HUES6 (cell line): Measurements from ENCODE around the gene PLXDC2.

Experiments used
- H3K27ac ChIP-seq: 2 replicates; pipeline ENCODE4 v1.7.0; 2013; ENCODE audit warnings: low read depth, mild to moderate bottlenecking, low read length, inconsistent platforms
- H3K27me3 ChIP-seq: 2 replicates; pipeline ENCODE4 v1.6.1; 2013; ENCODE audit warnings: low read length; ENCODE audit not compliant: control insufficient read depth, insufficient read depth
- H3K36me3 ChIP-seq: 2 replicates; pipeline ENCODE4 v1.6.1; 2013; ENCODE audit warnings: low read length; ENCODE audit not compliant: control insufficient read depth, insufficient read depth
- H3K4me1 ChIP-seq: 2 replicates; pipeline ENCODE4 v1.6.1; 2013; ENCODE audit warnings: low read length; ENCODE audit not compliant: control insufficient read depth, insufficient read depth
- H3K4me3 ChIP-seq: 2 replicates; pipeline ENCODE4 v1.5.1; 2013; ENCODE audit warnings: low read depth, low read length
- H3K9ac ChIP-seq: one replicate; pipeline ENCODE4 v1.6.1; 2013; ENCODE audit warnings: mild to moderate bottlenecking, low read length
- H3K9me3 ChIP-seq: 2 replicates; pipeline ENCODE4 v1.6.1; 2013; ENCODE audit warnings: low read depth, low read length; ENCODE audit not compliant: control insufficient read depth, insufficient read depth

PLXDC2 gene

GRCh38 chr10:20237586-20237985, 421.4 kb downstream of the PLXDC2 start:
- Histone ChIP-seq H3K9ac (no peak overlapping the region), H3K36me3 (no peaks in the 10 kb centered on the region), H3K9me3 (no peaks in the 10 kb centered on the region), H3K4me1 (peaks cover 6% of the 10 kb centered on the region; the same call in 1 of the 2 replicates), H3K27ac (no peak overlapping the region), H3K4me3 (no peak overlapping the region), H3K27me3 (no peaks in the 10 kb centered on the region)

- Histone ChIP-seq H3K27me3 (no peaks in the 10 kb centered on the region), H3K9ac (no peak overlapping the region), H3K4me3 (no peak overlapping the region), H3K4me1 (no peaks in the 10 kb centered on the region), H3K9me3 (no peaks in the 10 kb centered on the region), H3K36me3 (peaks cover 4% of the 10 kb centered on the region), H3K27ac (no peak overlapping the region)
These were observed 424.4 kb downstream of the PLXDC2 start for GRCh38 chr10:20240643-20241042.

- Histone ChIP-seq H3K4me3 (no peak overlapping the region), H3K9ac (no peak overlapping the region), H3K9me3 (no peaks in the 10 kb centered on the region), H3K36me3 (peaks cover 15% of the 10 kb centered on the region), H3K27ac (no peak overlapping the region), H3K4me1 (peaks cover 10% of the 10 kb centered on the region), H3K27me3 (no peaks in the 10 kb centered on the region)
These were observed 431.2 kb downstream of the PLXDC2 start for GRCh38 chr10:20247454-20247853.

GRCh38 chr10:20247891-20248708, 431.9 kb downstream of the PLXDC2 start:
- H3K4me1 ChIP-seq, result peaks cover 10% of the 10 kb centered on the region
- H3K4me3 ChIP-seq, result no peak overlapping the region
- no peaks in the 10 kb centered on the region for H3K27me3 ChIP-seq
- no peak overlapping the region for H3K27ac ChIP-seq
- H3K36me3 ChIP-seq, result peaks cover 15% of the 10 kb centered on the region
- H3K9ac ChIP-seq, result no peak overlapping the region
- H3K9me3 ChIP-seq, result no peaks in the 10 kb centered on the region

- Histone ChIP-seq H3K4me3 (no peak overlapping the region), H3K27me3 (no peaks in the 10 kb centered on the region), H3K27ac (no peak overlapping the region), H3K36me3 (0 out of 2 replicates have a peak, but pooled peaks cover 6% of the 10 kb centered on the region), H3K9me3 (no peaks in the 10 kb centered on the region), H3K9ac (no peak overlapping the region), H3K4me1 (peaks cover 17% of the 10 kb centered on the region)
These were observed 437.8 kb downstream of the PLXDC2 start for GRCh38 chr10:20254078-20254477.

GRCh38 chr10:20254497-20254896, 438.3 kb downstream of the PLXDC2 start:
- no peaks in the 10 kb centered on the region for H3K9me3 ChIP-seq
- H3K27me3 ChIP-seq, result no peaks in the 10 kb centered on the region
- H3K4me3 ChIP-seq, result no peak overlapping the region
- H3K36me3 ChIP-seq, result 0 out of 2 replicates have a peak, but pooled peaks cover 3% of the 10 kb centered on the region
- no peak overlapping the region for H3K27ac ChIP-seq
- H3K4me1 ChIP-seq, result peaks cover 20% of the 10 kb centered on the region
- H3K9ac ChIP-seq, result no peak overlapping the region

- Histone ChIP-seq H3K4me1 (peaks cover 22% of the 10 kb centered on the region), H3K9me3 (peaks cover 3% of the 10 kb centered on the region; the same call in 1 of the 2 replicates), H3K9ac (peak overlapping the region; percentile 45), H3K27me3 (no peaks in the 10 kb centered on the region), H3K27ac (no peak overlapping the region), H3K4me3 (0 out of 2 replicates have a peak overlapping the region, but pooled peaks have one; percentile 18), H3K36me3 (no peaks in the 10 kb centered on the region)
These were observed 440.7 kb downstream of the PLXDC2 start for GRCh38 chr10:20256969-20257368.

GRCh38 chr10:20257422-20257821, 441.2 kb downstream of the PLXDC2 start:
- 0 out of 2 replicates have a peak overlapping the region, but pooled peaks have one; percentile 18 for H3K4me3 ChIP-seq
- H3K9me3 ChIP-seq, result peaks cover 3% of the 10 kb centered on the region; the same call in 1 of the 2 replicates
- H3K4me1 ChIP-seq, result peaks cover 22% of the 10 kb centered on the region
- no peaks in the 10 kb centered on the region for H3K27me3 ChIP-seq
- no peak overlapping the region for H3K9ac ChIP-seq
- H3K36me3 ChIP-seq, result 0 out of 2 replicates have a peak, but pooled peaks cover 1% of the 10 kb centered on the region
- H3K27ac ChIP-seq, result no peak overlapping the region

- H3K9ac ChIP-seq, result no peak overlapping the region
- no peaks in the 10 kb centered on the region; the same call in 1 of the 2 replicates for H3K4me1 ChIP-seq
- H3K36me3 ChIP-seq, result peaks cover 7% of the 10 kb centered on the region; the same call in 1 of the 2 replicates
- no peak overlapping the region for H3K4me3 ChIP-seq
- H3K9me3 ChIP-seq, result peaks cover 10% of the 10 kb centered on the region; the same call in 1 of the 2 replicates
- H3K27ac ChIP-seq, result no peak overlapping the region
- no peaks in the 10 kb centered on the region for H3K27me3 ChIP-seq
These were observed 448.9 kb downstream of the PLXDC2 start for GRCh38 chr10:20265146-20265545.

GRCh38 chr10:20267734-20268133, 451.5 kb downstream of the PLXDC2 start:
- H3K36me3 ChIP-seq, result peaks cover 2% of the 10 kb centered on the region; the same call in 1 of the 2 replicates
- H3K4me1 ChIP-seq, result no peaks in the 10 kb centered on the region; the same call in 1 of the 2 replicates
- H3K9ac ChIP-seq, result no peak overlapping the region
- H3K4me3 ChIP-seq, result no peak overlapping the region
- no peaks in the 10 kb centered on the region for H3K27me3 ChIP-seq
- no peak overlapping the region for H3K27ac ChIP-seq
- 0 out of 2 replicates have a peak, but pooled peaks cover 3% of the 10 kb centered on the region for H3K9me3 ChIP-seq

- no peaks in the 10 kb centered on the region for H3K27me3 ChIP-seq
- no peaks in the 10 kb centered on the region for H3K36me3 ChIP-seq
- H3K4me3 ChIP-seq, result no peak overlapping the region
- no peaks in the 10 kb centered on the region for H3K9me3 ChIP-seq
- no peak overlapping the region for H3K9ac ChIP-seq
- no peak overlapping the region for H3K27ac ChIP-seq
- H3K4me1 ChIP-seq, result no peaks in the 10 kb centered on the region; the same call in 1 of the 2 replicates
These were observed 455.3 kb downstream of the PLXDC2 start for GRCh38 chr10:20271490-20271889.
